DMS114 treated with DMSO at 0.1 percent for 48 hours (cell line): ENCODE measurements around the gene LDB1.

ENCODE experiments used
- DNase-seq: peaks from one replicate; lab custom pipeline; 2025; ENCODE audit not compliant: unreplicated experiment; lab: John Stamatoyannopoulos, UW

The LDB1 gene

GRCh38 chr10:102113261-102113955 lies 6.8 kb downstream of the LDB1 start:
- DNase-seq: no peak

GRCh38 chr10:102112210-102112817 lies 7.9 kb downstream of the LDB1 start:
- no peak for DNase-seq

GRCh38 chr10:102111276-102111675 lies 8.9 kb downstream of the LDB1 start:
- no peak for DNase-seq

- DNase-seq: no peak
Observed at GRCh38 chr10:102109166-102110116, 10.7 kb downstream of the LDB1 start.

GRCh38 chr10:102106998-102107397 lies 13.2 kb downstream of the LDB1 start:
- no peak for DNase-seq

- DNase-seq: no peak
Observed at GRCh38 chr10:102102421-102102820, 17.7 kb downstream of the LDB1 start.

GRCh38 chr10:102101152-102101551 lies 19.0 kb downstream of the LDB1 start:
- DNase-seq: peak; percentile 22

- no peak for DNase-seq
Observed at GRCh38 chr10:102096449-102096848, 23.7 kb downstream of the LDB1 start.

GRCh38 chr10:102090772-102091171 lies 29.4 kb downstream of the LDB1 start:
- no peak for DNase-seq

GRCh38 chr10:102086196-102086595 lies 34.0 kb downstream of the LDB1 start:
- no peak for DNase-seq

- no peak for DNase-seq
Observed at GRCh38 chr10:102085336-102085735, 34.8 kb downstream of the LDB1 start.

GRCh38 chr10:102083541-102083940 lies 36.6 kb downstream of the LDB1 start:
- no peak for DNase-seq

- peak; percentile 74 for DNase-seq
Observed at GRCh38 chr10:102072673-102073527, 47.3 kb downstream of the LDB1 start.

GRCh38 chr10:102069071-102069470 lies 51.1 kb downstream of the LDB1 start:
- DNase-seq: no peak

- no peak for DNase-seq
Observed at GRCh38 chr10:102068216-102068615, 52.0 kb downstream of the LDB1 start.

GRCh38 chr10:102067091-102067916 lies 52.9 kb downstream of the LDB1 start:
- DNase-seq: no peak

- no peak for DNase-seq
Observed at GRCh38 chr10:102066399-102067088, 53.6 kb downstream of the LDB1 start.

- DNase-seq: no peak
Observed at GRCh38 chr10:102065561-102066398, 54.4 kb downstream of the LDB1 start.
